NCI-H1417 (cell line): Measurements from ENCODE around the gene RRP1B.
"Not testable (repeated sequence)": the region's sequence is repeated elsewhere in the genome, so short reads cannot be mapped to it uniquely, and the experiment has no call there.

ENCODE experiments used
- DNase-seq, 3 experiments: peaks; one replicate each; lab custom pipeline; 2025; lab: John Stamatoyannopoulos, UW

Gene RRP1B

GRCh38 chr21:43675871-43676270 lies 16.5 kb downstream of the RRP1B start:
- no peak for DNase-seq

- no peak for DNase-seq
These were observed 17.0 kb downstream of the RRP1B start for GRCh38 chr21:43676391-43676790.

GRCh38 chr21:43679951-43680350 lies 20.6 kb downstream of the RRP1B start:
- DNase-seq = no peak

- not testable (repeated sequence) for DNase-seq
These were observed 21.1 kb downstream of the RRP1B start for GRCh38 chr21:43680421-43680820.

GRCh38 chr21:43681650-43682049 lies 22.3 kb downstream of the RRP1B start:
- DNase-seq = no peak

GRCh38 chr21:43684424-43684823 lies 25.1 kb downstream of the RRP1B start:
- DNase-seq = no peak

- no peak for DNase-seq
These were observed 27.6 kb downstream of the RRP1B start for GRCh38 chr21:43686811-43687565.

- DNase-seq = no peak
These were observed 28.4 kb downstream of the RRP1B start for GRCh38 chr21:43687566-43688399.

GRCh38 chr21:43688906-43689305 lies 29.5 kb downstream of the RRP1B start:
- no peak for DNase-seq

- DNase-seq = no peak
These were observed 30.4 kb downstream of the RRP1B start for GRCh38 chr21:43689556-43690337.

- DNase-seq = no peak
These were observed 31.0 kb downstream of the RRP1B start for GRCh38 chr21:43690346-43690745.

GRCh38 chr21:43691086-43691795 lies 31.9 kb downstream of the RRP1B start:
- DNase-seq = no peak

- DNase-seq = no peak
These were observed 32.4 kb downstream of the RRP1B start for GRCh38 chr21:43691801-43692200.

GRCh38 chr21:43692949-43693348 lies 33.6 kb downstream of the RRP1B start:
- DNase-seq = no peak

GRCh38 chr21:43693981-43694380 lies 34.6 kb downstream of the RRP1B start:
- DNase-seq = no peak

- DNase-seq = no peak
These were observed 35.2 kb downstream of the RRP1B start for GRCh38 chr21:43694437-43695079.

- no peak for DNase-seq
These were observed 36.9 kb downstream of the RRP1B start for GRCh38 chr21:43696214-43696613.

- no peak for DNase-seq
These were observed 38.6 kb downstream of the RRP1B start for GRCh38 chr21:43697758-43698643.

- not testable (repeated sequence) for DNase-seq
These were observed 40.1 kb downstream of the RRP1B start for GRCh38 chr21:43699492-43699777.

- no peak for DNase-seq
These were observed 40.7 kb downstream of the RRP1B start for GRCh38 chr21:43699933-43700599.
